ENCODE data around the gene MED10. TPM values are rescaled to one million over a fixed set of nuclear protein-coding genes. Genes with fewer than 3 reads are reported as not detected.

The MED10 gene
- polyA plus RNA-seq, 1 donor from 2014 or later = 37.9 TPM

DNA sequence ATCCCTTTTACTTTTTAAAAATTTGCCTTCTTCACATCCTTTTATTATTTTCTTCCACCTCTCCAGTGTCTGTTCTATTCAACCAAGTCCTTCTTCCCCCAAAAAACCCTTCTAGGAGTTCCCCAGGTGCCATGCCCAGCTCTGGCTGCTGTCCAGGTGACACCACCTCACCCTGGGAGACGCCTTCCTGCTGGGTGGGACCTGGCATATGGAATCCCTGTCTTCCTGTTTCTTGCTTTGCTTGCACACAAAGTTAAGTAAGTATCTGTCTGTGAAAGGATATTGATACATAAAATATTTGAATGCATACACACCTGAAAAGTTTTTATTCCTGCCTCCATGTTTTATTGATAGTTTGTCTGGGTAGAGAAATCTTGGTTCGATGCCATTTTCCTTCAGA lies 23.1 kb upstream of the MED10 start:
- Histone ChIP-seq H3K4me2 (ENCODE audit: low read length) (no peak overlapping the region), H2AFZ (ENCODE audit: low read depth, low read length) (no peak overlapping the region), H3K9me3 (ENCODE audit: low read length) (peaks cover 3% of the 10 kb centered on the region), H4K20me1 (ENCODE audit: insufficient read depth) (no peaks in the 10 kb centered on the region), H3K36me3 (ENCODE audit: insufficient read depth, low read length) (no peaks in the 10 kb centered on the region), H3K9ac (ENCODE audit: low read length) (no peak overlapping the region), H3K27ac (ENCODE audit: low read length) (no peak overlapping the region), H3K4me3 (ENCODE audit: low read length) (no peak overlapping the region), H3K27me3 (ENCODE audit: insufficient read depth, low read depth, low read length) (no peaks in the 10 kb centered on the region), H3F3A (ENCODE audit: insufficient read depth, low read length, poor library complexity, severe bottlenecking) (no peaks in the 10 kb centered on the region), H3K9me2 (ENCODE audit: insufficient read depth, low read length) (no peaks in the 10 kb centered on the region), H3K79me2 (replicated peaks; ENCODE audit: insufficient read depth, low read length) (no peaks in the 10 kb centered on the region)
- TF ChIP-seq, protein P1, sequence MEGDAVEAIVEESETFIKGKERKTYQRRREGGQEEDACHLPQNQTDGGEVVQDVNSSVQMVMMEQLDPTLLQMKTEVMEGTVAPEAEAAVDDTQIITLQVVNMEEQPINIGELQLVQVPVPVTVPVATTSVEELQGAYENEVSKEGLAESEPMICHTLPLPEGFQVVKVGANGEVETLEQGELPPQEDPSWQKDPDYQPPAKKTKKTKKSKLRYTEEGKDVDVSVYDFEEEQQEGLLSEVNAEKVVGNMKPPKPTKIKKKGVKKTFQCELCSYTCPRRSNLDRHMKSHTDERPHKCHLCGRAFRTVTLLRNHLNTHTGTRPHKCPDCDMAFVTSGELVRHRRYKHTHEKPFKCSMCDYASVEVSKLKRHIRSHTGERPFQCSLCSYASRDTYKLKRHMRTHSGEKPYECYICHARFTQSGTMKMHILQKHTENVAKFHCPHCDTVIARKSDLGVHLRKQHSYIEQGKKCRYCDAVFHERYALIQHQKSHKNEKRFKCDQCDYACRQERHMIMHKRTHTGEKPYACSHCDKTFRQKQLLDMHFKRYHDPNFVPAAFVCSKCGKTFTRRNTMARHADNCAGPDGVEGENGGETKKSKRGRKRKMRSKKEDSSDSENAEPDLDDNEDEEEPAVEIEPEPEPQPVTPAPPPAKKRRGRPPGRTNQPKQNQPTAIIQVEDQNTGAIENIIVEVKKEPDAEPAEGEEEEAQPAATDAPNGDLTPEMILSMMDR (IDR thresholded peaks at IDR 0.05; ENCODE audit: poor library complexity, severe bottlenecking) = no peak
- TF ChIP-seq, protein P2, sequence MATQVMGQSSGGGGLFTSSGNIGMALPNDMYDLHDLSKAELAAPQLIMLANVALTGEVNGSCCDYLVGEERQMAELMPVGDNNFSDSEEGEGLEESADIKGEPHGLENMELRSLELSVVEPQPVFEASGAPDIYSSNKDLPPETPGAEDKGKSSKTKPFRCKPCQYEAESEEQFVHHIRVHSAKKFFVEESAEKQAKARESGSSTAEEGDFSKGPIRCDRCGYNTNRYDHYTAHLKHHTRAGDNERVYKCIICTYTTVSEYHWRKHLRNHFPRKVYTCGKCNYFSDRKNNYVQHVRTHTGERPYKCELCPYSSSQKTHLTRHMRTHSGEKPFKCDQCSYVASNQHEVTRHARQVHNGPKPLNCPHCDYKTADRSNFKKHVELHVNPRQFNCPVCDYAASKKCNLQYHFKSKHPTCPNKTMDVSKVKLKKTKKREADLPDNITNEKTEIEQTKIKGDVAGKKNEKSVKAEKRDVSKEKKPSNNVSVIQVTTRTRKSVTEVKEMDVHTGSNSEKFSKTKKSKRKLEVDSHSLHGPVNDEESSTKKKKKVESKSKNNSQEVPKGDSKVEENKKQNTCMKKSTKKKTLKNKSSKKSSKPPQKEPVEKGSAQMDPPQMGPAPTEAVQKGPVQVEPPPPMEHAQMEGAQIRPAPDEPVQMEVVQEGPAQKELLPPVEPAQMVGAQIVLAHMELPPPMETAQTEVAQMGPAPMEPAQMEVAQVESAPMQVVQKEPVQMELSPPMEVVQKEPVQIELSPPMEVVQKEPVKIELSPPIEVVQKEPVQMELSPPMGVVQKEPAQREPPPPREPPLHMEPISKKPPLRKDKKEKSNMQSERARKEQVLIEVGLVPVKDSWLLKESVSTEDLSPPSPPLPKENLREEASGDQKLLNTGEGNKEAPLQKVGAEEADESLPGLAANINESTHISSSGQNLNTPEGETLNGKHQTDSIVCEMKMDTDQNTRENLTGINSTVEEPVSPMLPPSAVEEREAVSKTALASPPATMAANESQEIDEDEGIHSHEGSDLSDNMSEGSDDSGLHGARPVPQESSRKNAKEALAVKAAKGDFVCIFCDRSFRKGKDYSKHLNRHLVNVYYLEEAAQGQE (IDR thresholded peaks at IDR 0.05; ENCODE audit: borderline replicate concordance) = no peak
- no peak for TF ChIP-seq EZH2 (IDR thresholded peaks at IDR 0.05; ENCODE audit: borderline replicate concordance, insufficient read depth, low read length, poor library complexity, severe bottlenecking)
- no peak for TF ChIP-seq EP300 (conservative IDR thresholded peaks at IDR 0.05; ENCODE audit: poor library complexity, severe bottlenecking)
- TF ChIP-seq TAF1 (IDR thresholded peaks at IDR 0.05; ENCODE audit: low read depth) = no peak
- no peak for TF ChIP-seq SMC3 (conservative IDR thresholded peaks at IDR 0.05; ENCODE audit: poor library complexity)
- TF ChIP-seq POLR2AphosphoS5 (IDR thresholded peaks at IDR 0.05) = no peak
- TF ChIP-seq MXI1 (conservative IDR thresholded peaks at IDR 0.05; ENCODE audit: poor library complexity, severe bottlenecking) = no peak
- no peak for TF ChIP-seq RAD21 (conservative IDR thresholded peaks at IDR 0.05)

DNA sequence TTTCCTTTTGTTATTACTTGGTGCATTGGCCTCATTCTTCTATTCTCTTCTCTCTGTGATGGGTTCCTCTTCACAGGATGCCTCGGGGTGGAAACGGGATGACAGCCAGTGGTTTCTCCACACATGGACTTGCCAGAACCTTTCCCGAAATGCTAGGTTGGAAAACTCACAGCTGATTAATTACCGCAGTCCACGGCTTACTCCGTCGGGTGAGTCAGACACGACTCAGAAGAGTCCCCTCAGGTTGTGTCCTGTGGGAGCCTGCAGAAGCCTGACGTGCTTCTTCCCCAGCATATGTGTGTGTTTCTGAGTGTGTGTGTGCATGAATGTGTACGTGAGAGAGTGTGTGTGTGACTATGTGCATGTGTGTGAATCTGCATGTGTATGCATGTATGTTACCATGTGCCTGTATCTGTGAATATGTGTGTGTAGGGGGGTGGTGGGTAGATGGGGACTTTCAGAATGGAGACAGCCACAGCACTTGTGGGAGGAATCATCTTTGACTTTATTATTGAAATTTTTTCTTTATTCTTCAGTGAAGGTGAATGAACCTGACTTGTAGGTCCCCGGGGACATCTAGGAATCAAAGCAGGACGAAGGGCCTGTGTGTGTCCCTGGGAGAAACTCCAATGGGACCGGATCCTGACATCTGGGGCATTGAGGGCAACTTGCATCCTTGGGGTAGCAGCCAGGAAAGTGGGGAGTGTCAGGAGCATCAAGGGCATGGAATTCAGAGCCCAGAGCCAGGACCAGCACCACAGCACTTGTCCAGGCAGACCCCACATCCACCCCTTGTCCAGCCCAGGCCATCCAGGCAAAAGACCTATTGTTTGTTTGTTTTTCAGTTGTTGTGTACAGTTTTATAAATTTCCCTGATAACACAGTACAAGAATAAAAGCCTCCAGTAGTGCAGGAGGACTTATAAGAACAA lies 21.9 kb upstream of the MED10 start:
- Histone ChIP-seq H3K36me3 (ENCODE audit: insufficient read depth, low read length) (no peaks in the 10 kb centered on the region), H3K27me3 (ENCODE audit: insufficient read depth, low read depth, low read length) (no peaks in the 10 kb centered on the region), H2AFZ (ENCODE audit: low read depth, low read length) (no peak overlapping the region), H3K9ac (ENCODE audit: low read length) (no peak overlapping the region), H3K4me3 (ENCODE audit: low read length) (no peak overlapping the region), H3K27ac (ENCODE audit: low read length) (no peak overlapping the region), H3K79me2 (replicated peaks; ENCODE audit: insufficient read depth, low read length) (no peaks in the 10 kb centered on the region), H4K20me1 (ENCODE audit: insufficient read depth) (no peaks in the 10 kb centered on the region), H3K4me2 (ENCODE audit: low read length) (no peak overlapping the region), H3F3A (ENCODE audit: insufficient read depth, low read length, poor library complexity, severe bottlenecking) (no peaks in the 10 kb centered on the region), H3K9me2 (ENCODE audit: insufficient read depth, low read length) (no peaks in the 10 kb centered on the region), H3K9me3 (ENCODE audit: low read length) (peaks cover 3% of the 10 kb centered on the region)
- TF ChIP-seq SMC3 (conservative IDR thresholded peaks at IDR 0.05; ENCODE audit: poor library complexity) (no peak), POLR2AphosphoS5 (IDR thresholded peaks at IDR 0.05) (no peak), EP300 (conservative IDR thresholded peaks at IDR 0.05; ENCODE audit: poor library complexity, severe bottlenecking) (no peak)
